ENCODE data around the gene TRIP13.

TRIP13 gene

DNA sequence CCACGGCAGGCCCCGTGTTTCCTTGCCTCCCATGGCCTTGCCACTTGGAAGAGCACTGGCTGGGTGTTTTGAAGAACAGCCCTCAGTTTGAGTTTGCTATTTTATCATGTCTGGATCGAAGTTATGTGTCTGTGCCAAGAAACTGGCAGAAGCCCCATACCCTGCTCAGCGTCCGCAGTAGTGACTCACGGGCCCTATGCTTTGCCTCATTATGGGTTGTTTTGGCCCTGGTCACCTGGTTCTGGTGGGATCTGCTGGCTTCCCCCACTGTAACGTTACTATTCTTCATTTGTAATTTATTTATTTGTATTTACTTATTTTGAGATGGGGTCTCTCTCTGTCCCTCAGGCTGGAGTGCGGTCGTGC, 73.6 kb downstream of the TRIP13 start:
- TF ChIP-seq, protein P1, sequence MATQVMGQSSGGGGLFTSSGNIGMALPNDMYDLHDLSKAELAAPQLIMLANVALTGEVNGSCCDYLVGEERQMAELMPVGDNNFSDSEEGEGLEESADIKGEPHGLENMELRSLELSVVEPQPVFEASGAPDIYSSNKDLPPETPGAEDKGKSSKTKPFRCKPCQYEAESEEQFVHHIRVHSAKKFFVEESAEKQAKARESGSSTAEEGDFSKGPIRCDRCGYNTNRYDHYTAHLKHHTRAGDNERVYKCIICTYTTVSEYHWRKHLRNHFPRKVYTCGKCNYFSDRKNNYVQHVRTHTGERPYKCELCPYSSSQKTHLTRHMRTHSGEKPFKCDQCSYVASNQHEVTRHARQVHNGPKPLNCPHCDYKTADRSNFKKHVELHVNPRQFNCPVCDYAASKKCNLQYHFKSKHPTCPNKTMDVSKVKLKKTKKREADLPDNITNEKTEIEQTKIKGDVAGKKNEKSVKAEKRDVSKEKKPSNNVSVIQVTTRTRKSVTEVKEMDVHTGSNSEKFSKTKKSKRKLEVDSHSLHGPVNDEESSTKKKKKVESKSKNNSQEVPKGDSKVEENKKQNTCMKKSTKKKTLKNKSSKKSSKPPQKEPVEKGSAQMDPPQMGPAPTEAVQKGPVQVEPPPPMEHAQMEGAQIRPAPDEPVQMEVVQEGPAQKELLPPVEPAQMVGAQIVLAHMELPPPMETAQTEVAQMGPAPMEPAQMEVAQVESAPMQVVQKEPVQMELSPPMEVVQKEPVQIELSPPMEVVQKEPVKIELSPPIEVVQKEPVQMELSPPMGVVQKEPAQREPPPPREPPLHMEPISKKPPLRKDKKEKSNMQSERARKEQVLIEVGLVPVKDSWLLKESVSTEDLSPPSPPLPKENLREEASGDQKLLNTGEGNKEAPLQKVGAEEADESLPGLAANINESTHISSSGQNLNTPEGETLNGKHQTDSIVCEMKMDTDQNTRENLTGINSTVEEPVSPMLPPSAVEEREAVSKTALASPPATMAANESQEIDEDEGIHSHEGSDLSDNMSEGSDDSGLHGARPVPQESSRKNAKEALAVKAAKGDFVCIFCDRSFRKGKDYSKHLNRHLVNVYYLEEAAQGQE (IDR thresholded peaks at IDR 0.05; ENCODE audit: insufficient read depth in 1 of 2, low read depth in 2 of 2, low read length in 2 of 2), result no peak
- TF ChIP-seq POLR2AphosphoS5 (IDR thresholded peaks at IDR 0.05; ENCODE audit: low read depth, low read length), result no peak
- no peak for TF ChIP-seq FOXP2 (optimal IDR thresholded peaks at IDR 0.05; ENCODE audit: borderline replicate concordance, extremely low read depth, extremely low read length, insufficient read depth)
- TF ChIP-seq TAF1 (IDR thresholded peaks at IDR 0.05; ENCODE audit: borderline replicate concordance, insufficient read depth, low read length), result no peak
- no peak for TF ChIP-seq SIN3A (IDR thresholded peaks at IDR 0.05; ENCODE audit: borderline replicate concordance, insufficient read depth, low read length)

DNA sequence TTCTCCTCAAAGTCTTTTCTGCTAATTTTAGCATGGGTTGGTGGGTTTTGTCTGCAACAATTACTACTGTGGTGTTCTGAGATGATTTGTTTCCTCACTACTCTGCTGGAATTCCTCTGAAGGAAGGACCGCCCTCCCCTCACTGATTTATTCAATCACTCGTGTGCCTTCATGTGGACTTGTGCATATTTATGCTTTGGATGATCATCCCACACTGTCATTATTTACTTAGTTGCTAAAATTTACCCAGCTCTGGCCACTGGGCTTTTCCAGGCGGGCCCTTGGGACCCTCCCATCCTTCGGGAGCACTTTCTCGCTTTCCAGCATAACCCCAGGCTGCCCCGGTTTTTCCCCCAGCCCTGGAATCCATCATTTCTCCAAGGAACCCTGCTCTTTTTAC, 74.3 kb downstream of the TRIP13 start:
- TF ChIP-seq, protein P1 (IDR thresholded peaks at IDR 0.05; ENCODE audit: insufficient read depth in 1 of 2, low read depth in 2 of 2, low read length in 2 of 2), result no peak
- TF ChIP-seq TAF1 (IDR thresholded peaks at IDR 0.05; ENCODE audit: borderline replicate concordance, insufficient read depth, low read length), result no peak
- no peak for TF ChIP-seq FOXP2 (optimal IDR thresholded peaks at IDR 0.05; ENCODE audit: borderline replicate concordance, extremely low read depth, extremely low read length, insufficient read depth)
- no peak for TF ChIP-seq SIN3A (IDR thresholded peaks at IDR 0.05; ENCODE audit: borderline replicate concordance, insufficient read depth, low read length)
- no peak for TF ChIP-seq POLR2AphosphoS5 (IDR thresholded peaks at IDR 0.05; ENCODE audit: low read depth, low read length)

All from PFSK-1 (cell line).